Endothelial cell of umbilical vein (primary cell): ENCODE measurements around the gene MICALL1. TPM values are rescaled to one million over a fixed set of nuclear protein-coding genes. Genes with fewer than 3 reads are reported as not detected.

Source experiments
- BruUV-seq: library from RNA; stranded (reverse); fragments of 400-500 nt; replicated peaks from 2 replicates; lab custom pipeline; 2021; lab: Mats Ljungman, UMichigan
- CTCF ChIA-PET: fragments of 300-600, 350-600 bp; sonication (Branson Sonifier 250); formaldehyde crosslinking; loops from one replicate; lab custom pipeline; 2021; ENCODE audit warnings: antibody characterized with exemption, inconsistent platforms; lab: Charles Lee
- POLR2A ChIA-PET: fragments of 300-600, 350-600 bp; sonication (Branson Sonifier 250); formaldehyde crosslinking; loops from one replicate; lab custom pipeline; 2021; ENCODE audit warnings: antibody characterized with exemption, inconsistent platforms; lab: Charles Lee
- DNase-seq: peaks from one replicate; pipeline ENCODE4 v3.0.0-alpha.2; 2011; ENCODE audit warnings: low read depth, low spot score
- FAIRE-seq: peaks from 2 replicates; lab custom pipeline; 2011; peaks lifted over from hg19 to GRCh38; lab: Jason Lieb, UNC
- H2AFZ ChIP-seq: 2 replicates; pipeline ENCODE4 v1.6.0; 2012; ENCODE audit warnings: low read depth, low read length, control low read depth, inconsistent platforms
- H3K27ac ChIP-seq: 2 replicates; pipeline ENCODE4 v1.5.1; 2011; ENCODE audit warnings: low read depth, mild to moderate bottlenecking, control low read depth, low read length, moderate library complexity; ENCODE audit not compliant: insufficient read depth
- H3K27me3 ChIP-seq, 2 experiments: 2 replicates each; pipeline versions ENCODE4 v1.6.0 to v1.6.1; 2011; ENCODE audit warnings: low read length in 2 of 2, mixed read lengths in 1 of 2; ENCODE audit not compliant: control insufficient read depth in 2 of 2, insufficient read depth in 2 of 2
- H3K36me3 ChIP-seq, 2 experiments: 2 replicates in 1 of 2; 3 replicates in 1 of 2; pipeline ENCODE4 v1.5.1; 2011; ENCODE audit warnings: low read length in 2 of 2, mild to moderate bottlenecking in 1 of 2, moderate library complexity in 1 of 2; ENCODE audit not compliant: control insufficient read depth in 2 of 2, insufficient read depth in 2 of 2; ENCODE audit errors: extremely low read depth in 1 of 2
- H3K4me1 ChIP-seq: 3 replicates; pipeline ENCODE4 v1.5.1; 2011; ENCODE audit warnings: mild to moderate bottlenecking, low read length; ENCODE audit not compliant: control insufficient read depth, insufficient read depth; ENCODE audit errors: extremely low read depth
- H3K4me2 ChIP-seq: 2 replicates; pipeline ENCODE4 v1.6.1; 2011; ENCODE audit warnings: low read length, control low read depth, mixed read lengths; ENCODE audit not compliant: insufficient read depth
- H3K4me3 ChIP-seq, 3 experiments: fragments of 200-600 bp in 1 of 3; sonication (generic), shearing (Covaris generic) in 1 of 3; replicated peaks in 1 of 3; 2 replicates each; pipeline ENCODE4 v1.5.1; 2011 to 2016; ENCODE audit warnings: control low read depth in 3 of 3, low read length in 3 of 3, mild to moderate bottlenecking in 2 of 3, inconsistent platforms in 1 of 3, low read depth in 1 of 3, moderate library complexity in 1 of 3; ENCODE audit not compliant: insufficient read depth in 1 of 3
- H3K79me2 ChIP-seq: 2 replicates; pipeline ENCODE4 v1.6.0; 2012; ENCODE audit warnings: low read length, inconsistent platforms; ENCODE audit not compliant: control insufficient read depth, insufficient read depth
- H3K9ac ChIP-seq: replicated peaks from 2 replicates; pipeline ENCODE3; 2011; ENCODE audit warnings: low read length, control low read depth; ENCODE audit not compliant: insufficient read depth; ENCODE audit errors: extremely low read depth
- H3K9me1 ChIP-seq: replicated peaks from 3 replicates; pipeline ENCODE4 v1.6.0; 2011; ENCODE audit warnings: mild to moderate bottlenecking, low read length; ENCODE audit not compliant: control insufficient read depth, insufficient read depth; ENCODE audit errors: extremely low read depth
- H3K9me3 ChIP-seq: replicated peaks from 2 replicates; pipeline ENCODE4 v1.5.1; 2012; ENCODE audit warnings: low read length, inconsistent platforms; ENCODE audit not compliant: control insufficient read depth, insufficient read depth
- H4K20me1 ChIP-seq: replicated peaks from 2 replicates; pipeline ENCODE3; 2011; ENCODE audit warnings: mild to moderate bottlenecking, low read length; ENCODE audit not compliant: control insufficient read depth, insufficient read depth; ENCODE audit errors: extremely low read depth
- EZH2 ChIP-seq: IDR thresholded peaks from 2 replicates; pipeline ENCODE4 v1.6.1; 2012; ENCODE audit warnings: borderline replicate concordance, low read depth, mild to moderate bottlenecking, moderate library complexity, low read length, inconsistent platforms; ENCODE audit not compliant: severe bottlenecking
- FOS ChIP-seq: IDR thresholded peaks from 2 replicates; pipeline ENCODE4 v1.6.1; 2011; ENCODE audit warnings: mild to moderate bottlenecking, low read length, moderate library complexity, borderline replicate concordance; ENCODE audit not compliant: insufficient read depth
- GATA2 ChIP-seq: IDR thresholded peaks from 2 replicates; pipeline ENCODE4 v1.7.0; 2011; ENCODE audit warnings: low read depth, mild to moderate bottlenecking, moderate library complexity, mixed read lengths, low read length; ENCODE audit not compliant: insufficient read length, insufficient read depth
- JUN ChIP-seq: IDR thresholded peaks from 2 replicates; pipeline ENCODE4 v1.6.1; 2011; ENCODE audit warnings: borderline replicate concordance, low read depth; ENCODE audit not compliant: insufficient read length, insufficient read depth
- MAX ChIP-seq: IDR thresholded peaks from 2 replicates; pipeline ENCODE4 v1.6.1; 2011; ENCODE audit not compliant: insufficient read depth, insufficient read length
- MYC ChIP-seq: IDR thresholded peaks from one replicate; pipeline ENCODE4 v1.6.1; 2011; ENCODE audit warnings: mild to moderate bottlenecking, low read depth, low read length
- POLR2A ChIP-seq: IDR thresholded peaks from 2 replicates; pipeline ENCODE4 v1.6.1; 2012; ENCODE audit warnings: low read depth, mild to moderate bottlenecking, control low read depth, low read length
- POLR2AphosphoS5 ChIP-seq: IDR thresholded peaks from 2 replicates; pipeline ENCODE4 v1.6.1; 2012; ENCODE audit warnings: low read depth, mild to moderate bottlenecking, control low read depth, low read length, moderate library complexity; ENCODE audit not compliant: insufficient read depth
- dilution Hi-C: fragments of 300-500 bp; cut with MboI; formaldehyde crosslinking; loops from one replicate; pipeline ENCODE4 v1.15.0; 2019; ENCODE audit warnings: low sequenced_read_pairs; ENCODE audit not compliant: extremely low pct_ligation_motif_present
- intact Hi-C: fragments of 100-400 bp; cut with micrococcal nuclease; formaldehyde crosslinking; loops from one replicate; pipeline ENCODE4 v1.10.0; 2022
- polyA plus RNA-seq, 4 experiments: library from polyadenylated mRNA; depleted of rRNA in 3 of 4; stranded (reverse) in 3 of 4; unstranded in 1 of 4; fragments of >200 nt; gene quantifications; 2 replicates each; pipeline versions ENCODE4 v1.2.1 to v1.2.3, GENCODE V29; 2011 to 2012; ENCODE audit warnings: missing spikeins in 1 of 4
- total RNA-seq: library from RNA; stranded (reverse); gene quantifications from 2 replicates; pipeline ENCODE4 v1.2.3, GENCODE V29; 2021
- TF ChIP-seq, protein P1 (sequence below), 2 donors: IDR thresholded peaks; 1 replicate in 1 of 2; 2 replicates in 1 of 2; pipeline ENCODE4 v1.5.1; 2011; ENCODE audit warnings: low read length in 2 of 2, mild to moderate bottlenecking in 2 of 2, moderate library complexity in 2 of 2, control low read depth in 1 of 2, inconsistent platforms in 1 of 2, low read depth in 1 of 2; ENCODE audit not compliant: insufficient read depth in 1 of 2; ENCODE audit errors: extremely low read depth in 1 of 2

The MICALL1 gene
- total and polyA plus RNA-seq, 2 donors (not counting 3 experiments of a cell fraction or from before 2014, with no cell fraction given), result 23.9 to 66.9 TPM

DNA sequence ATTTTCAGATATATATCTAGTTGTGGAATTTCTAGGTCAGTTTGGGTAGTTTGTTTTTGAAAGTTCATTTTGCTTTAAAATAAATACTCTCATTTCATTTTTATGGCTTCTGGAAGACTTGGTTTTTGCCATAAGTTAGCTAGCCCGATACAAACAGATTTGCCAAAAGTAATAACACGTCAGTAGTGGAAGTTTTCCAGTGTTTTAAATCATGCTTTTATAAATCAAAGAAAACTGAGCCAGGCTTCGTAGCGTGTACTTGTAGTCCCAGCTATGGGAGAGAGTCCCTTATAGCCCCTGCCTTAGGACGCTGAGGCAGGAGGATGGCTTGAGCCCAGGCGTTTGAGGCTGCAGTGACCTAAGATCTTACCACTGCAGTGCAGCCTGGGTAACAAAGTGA, 21.7 kb upstream of the MICALL1 start:
- H3K79me2 ChIP-seq, result peaks cover 28% of the 10 kb centered on the region
- H3K27me3 ChIP-seq, result no peaks in the 10 kb centered on the region
- no peak overlapping the region for H3K27ac ChIP-seq
- no peak overlapping the region for H3K9ac ChIP-seq
- dilution Hi-C loops, result no loop called here
- no peaks in the 10 kb centered on the region for H3K9me1 ChIP-seq
- no peak for TF ChIP-seq MAX
- no peak for TF ChIP-seq FOS
- no peak for TF ChIP-seq POLR2A
- no peak for TF ChIP-seq EZH2
- TF ChIP-seq GATA2, result no peak
- TF ChIP-seq MYC, result no peak
- no peak for TF ChIP-seq POLR2AphosphoS5
- TF ChIP-seq JUN, result no peak
- TF ChIP-seq, protein P1, sequence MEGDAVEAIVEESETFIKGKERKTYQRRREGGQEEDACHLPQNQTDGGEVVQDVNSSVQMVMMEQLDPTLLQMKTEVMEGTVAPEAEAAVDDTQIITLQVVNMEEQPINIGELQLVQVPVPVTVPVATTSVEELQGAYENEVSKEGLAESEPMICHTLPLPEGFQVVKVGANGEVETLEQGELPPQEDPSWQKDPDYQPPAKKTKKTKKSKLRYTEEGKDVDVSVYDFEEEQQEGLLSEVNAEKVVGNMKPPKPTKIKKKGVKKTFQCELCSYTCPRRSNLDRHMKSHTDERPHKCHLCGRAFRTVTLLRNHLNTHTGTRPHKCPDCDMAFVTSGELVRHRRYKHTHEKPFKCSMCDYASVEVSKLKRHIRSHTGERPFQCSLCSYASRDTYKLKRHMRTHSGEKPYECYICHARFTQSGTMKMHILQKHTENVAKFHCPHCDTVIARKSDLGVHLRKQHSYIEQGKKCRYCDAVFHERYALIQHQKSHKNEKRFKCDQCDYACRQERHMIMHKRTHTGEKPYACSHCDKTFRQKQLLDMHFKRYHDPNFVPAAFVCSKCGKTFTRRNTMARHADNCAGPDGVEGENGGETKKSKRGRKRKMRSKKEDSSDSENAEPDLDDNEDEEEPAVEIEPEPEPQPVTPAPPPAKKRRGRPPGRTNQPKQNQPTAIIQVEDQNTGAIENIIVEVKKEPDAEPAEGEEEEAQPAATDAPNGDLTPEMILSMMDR (IDR thresholded peaks at IDR 0.05; ENCODE audit: extremely low read depth in 1 of 2, insufficient read depth in 1 of 2, low read depth in 1 of 2, low read length in 2 of 2), result no peak
- no peak overlapping the region for H2AFZ ChIP-seq
- ChIA-PET CTCF (interaction anchor here (0.7 to 5.3 kb wide), 4 partner anchors 10 to 67 kb away, joined by 3 to 48 read pairs (median 5); no protein-coding TSS in a partner anchor), POLR2A (no interaction called here)
- peaks cover 12 to 20% of the 10 kb centered on the region in 2 experiments for H3K36me3 ChIP-seq
- no peak overlapping the region for H3K4me3 ChIP-seq
- intact Hi-C loops, result no loop called here
- FAIRE-seq (no peak), DNase-seq (no peak)
- H4K20me1 ChIP-seq, result no peaks in the 10 kb centered on the region
- no TSS peak for BruUV-seq
- H3K4me2 ChIP-seq, result no peak overlapping the region
- H3K4me1 ChIP-seq, result peaks cover 20% of the 10 kb centered on the region
- no peaks in the 10 kb centered on the region for H3K9me3 ChIP-seq
